CD4-positive, CD25-positive, alpha-beta regulatory T cell (primary cell): ENCODE data around the gene LCN12. TPM values are rescaled to one million over a fixed set of nuclear protein-coding genes. Genes with fewer than 3 reads are reported as not detected.

ENCODE experiments used
- ATAC-seq, 2 donors: fragments of 150-1000 bp; cut with Tn5 transposase; one replicate each; pipeline ENCODE4 v1.10.0; 2021; ENCODE audit warnings: low read depth in 2 of 2, moderate number of reproducible peaks in 2 of 2, moderate library complexity in 1 of 2
- DNase-seq, 3 donors: peaks; one replicate each; pipeline versions ENCODE4 v3.0.0 to v3.0.0-alpha.2; 2012 to 2022; ENCODE audit warnings: mixed read lengths in 1 of 3
- H3K27ac ChIP-seq: one replicate; pipeline ENCODE4 v1.7.0; 2013; ENCODE audit warnings: mild to moderate bottlenecking, low read length; ENCODE audit not compliant: insufficient read depth, poor library complexity, severe bottlenecking
- H3K27me3 ChIP-seq: one replicate; pipeline ENCODE4 v1.7.0; 2013; ENCODE audit warnings: low read length; ENCODE audit not compliant: control insufficient read depth, insufficient read depth
- H3K36me3 ChIP-seq: one replicate; pipeline ENCODE4 v1.7.0; 2013; ENCODE audit warnings: mild to moderate bottlenecking, low read length, moderate library complexity; ENCODE audit not compliant: control insufficient read depth, insufficient read depth
- H3K4me1 ChIP-seq: 2 replicates; pipeline ENCODE4 v1.7.0; 2013; ENCODE audit warnings: mild to moderate bottlenecking, low read length; ENCODE audit not compliant: insufficient read depth, control insufficient read depth, poor library complexity, severe bottlenecking
- H3K4me3 ChIP-seq: one replicate; pipeline ENCODE4 v1.7.0; 2013; ENCODE audit warnings: low read depth, mild to moderate bottlenecking, low read length, moderate library complexity
- H3K9me3 ChIP-seq, 2 experiments: 1 replicate in 1 of 2; 2 replicates in 1 of 2; pipeline ENCODE4 v1.7.0; 2013; ENCODE audit warnings: low read length in 2 of 2, mild to moderate bottlenecking in 1 of 2, moderate library complexity in 1 of 2; ENCODE audit not compliant: control insufficient read depth in 2 of 2
- H3K27ac Mint-ChIP-seq, 3 donors: one replicate each; pipeline ENCODE4 v1.8.0; 2020 to 2022; ENCODE audit warnings: mild to moderate bottlenecking in 3 of 3, mixed read lengths in 3 of 3, moderate library complexity in 2 of 3
- H3K27me3 Mint-ChIP-seq: one replicate; pipeline ENCODE4 v1.8.0; 2022; ENCODE audit warnings: mild to moderate bottlenecking, mixed read lengths
- H3K36me3 Mint-ChIP-seq: one replicate; pipeline ENCODE4 v1.8.0; 2020; ENCODE audit warnings: mixed read lengths
- H3K4me1 Mint-ChIP-seq, 4 donors: one replicate each; pipeline ENCODE4 v1.8.0; 2020 to 2022; ENCODE audit warnings: mixed read lengths in 4 of 4, mild to moderate bottlenecking in 1 of 4
- H3K4me3 Mint-ChIP-seq, 4 donors: one replicate each; pipeline ENCODE4 v1.8.0; 2020 to 2022; ENCODE audit warnings: mild to moderate bottlenecking in 4 of 4, mixed read lengths in 4 of 4, moderate library complexity in 3 of 4
- H3K9me3 Mint-ChIP-seq, 7 donors: one replicate each; pipeline ENCODE4 v1.8.0; 2020 to 2022; ENCODE audit warnings: mixed read lengths in 7 of 7, mild to moderate bottlenecking in 3 of 7, moderate library complexity in 2 of 7
- polyA plus RNA-seq, 4 donors: library from polyadenylated mRNA; unstranded; fragments of 300-500 nt; fragmentation: Illumina TruSeq; gene quantifications; one replicate each; pipeline ENCODE4 v1.2.3, GENCODE V29; 2021
- total RNA-seq: library from RNA; stranded (reverse); gene quantifications from one replicate; pipeline ENCODE4 v1.2.3, GENCODE V29; 2022

LCN12 gene
- total and polyA plus RNA-seq, 5 donors from 2014 or later: 1.4 TPM; not detected in 4

DNA sequence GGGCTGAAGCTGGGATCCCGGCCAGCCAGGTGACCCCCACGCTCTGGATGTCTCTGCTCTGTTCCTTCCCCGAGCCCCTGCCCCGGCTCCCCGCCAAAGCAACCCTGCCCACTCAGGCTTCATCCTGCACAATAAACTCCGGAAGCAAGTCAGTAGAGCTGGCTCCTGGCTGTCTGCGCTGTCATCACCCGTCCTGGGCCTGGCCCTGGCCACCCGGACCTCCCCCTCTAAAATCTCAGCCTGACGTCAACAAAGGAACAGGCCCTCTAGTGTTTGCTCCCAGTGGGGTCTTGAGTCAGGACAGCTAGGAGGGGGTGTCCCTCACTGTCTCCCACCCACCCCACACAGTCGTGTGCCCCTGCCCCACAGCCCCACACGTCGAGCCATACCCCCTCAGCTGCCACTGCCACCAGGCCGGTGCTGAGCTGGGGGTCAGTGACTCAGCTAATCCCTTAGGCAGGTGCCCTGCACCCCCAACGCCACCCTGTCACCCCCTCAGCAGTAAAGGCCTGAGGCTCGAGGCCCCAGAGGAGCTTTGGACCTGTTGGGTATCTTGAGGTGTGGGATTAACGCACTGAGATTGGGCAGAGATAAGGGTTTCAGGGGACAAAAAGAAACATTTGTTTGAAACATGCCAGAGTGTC lies 29.6 kb downstream of the LCN12 start:
- Histone ChIP-seq H3K36me3 (no peaks in the 10 kb centered on the region), H3K27me3 (peaks cover 7% of the 10 kb centered on the region), H3K9me3 (no peaks in the 10 kb centered on the region), H3K27ac (no peak overlapping the region), H3K4me3 (no peak overlapping the region), H3K4me1 (peaks cover 15% of the 10 kb centered on the region)
- peak overlapping the region in 1 of 4 donors; percentile 83 for H3K4me3 Mint-ChIP-seq
- H3K9me3 Mint-ChIP-seq: no peaks in the 10 kb centered on the region
- no peak overlapping the region for H3K27ac Mint-ChIP-seq
- H3K36me3 Mint-ChIP-seq: peaks cover 3% of the 10 kb centered on the region
- H3K27me3 Mint-ChIP-seq: peaks cover 31% of the 10 kb centered on the region
- no peak for ATAC-seq
- DNase-seq: no peak
- peaks cover 0 to 7% (median 3%) of the 10 kb centered on the region in 4 donors for H3K4me1 Mint-ChIP-seq

DNA sequence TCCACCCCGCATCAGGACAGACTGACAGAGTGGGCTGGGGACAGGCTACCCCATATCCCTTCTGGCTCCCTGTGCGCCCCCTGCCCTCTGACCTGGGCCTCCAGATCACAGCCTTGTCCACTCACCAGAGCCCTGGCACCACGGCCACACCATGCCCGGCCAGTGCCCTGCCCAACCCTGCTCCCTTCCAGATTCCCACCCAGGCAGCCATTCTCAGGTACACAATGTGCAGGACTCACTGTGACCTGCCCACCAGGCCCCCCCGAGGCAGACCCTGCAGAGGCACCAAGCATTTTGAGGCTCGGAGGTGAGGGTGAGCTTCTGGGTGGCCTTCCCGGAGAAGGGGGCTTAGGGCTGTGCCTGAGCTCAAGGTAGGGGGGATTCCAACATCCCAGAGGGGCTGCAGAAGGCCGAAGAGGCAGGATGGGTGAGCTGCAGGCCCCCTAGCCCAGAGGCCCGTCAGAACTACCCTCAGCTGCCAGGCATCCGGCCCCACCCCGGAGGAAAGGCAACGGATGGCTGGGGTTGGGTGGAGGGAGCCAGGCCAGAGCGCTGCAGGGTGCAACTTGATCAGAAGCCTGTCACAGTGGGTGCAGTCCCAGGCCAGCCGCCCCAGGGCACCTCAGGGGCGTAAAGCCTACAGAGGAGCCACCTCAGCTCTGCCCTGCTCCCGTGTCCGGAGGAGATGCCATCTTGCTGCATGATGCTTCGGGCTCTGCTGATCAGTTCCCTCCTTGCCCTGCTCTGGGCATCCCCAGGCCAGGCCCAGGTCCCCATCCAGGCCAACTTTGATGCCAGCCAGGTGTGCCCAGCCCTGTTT lies 30.4 kb downstream of the LCN12 start, which contains the start of gene LCNL1:
Gene LCNL1 (plus strand): TSS at position 762 of the 820 bp plus-strand sequence. CDS start 594 bp downstream, outside the sequence.
- H3K4me1 ChIP-seq: peaks cover 13% of the 10 kb centered on the region
- peaks cover 0 to 13% (median 3%) of the 10 kb centered on the region in 4 donors for H3K4me1 Mint-ChIP-seq
- peak within 1 kb of the TSS in 2 of 3 donors; percentile 12 to 42 for H3K27ac Mint-ChIP-seq
- no peaks in the 10 kb centered on the region for H3K36me3 ChIP-seq
- H3K27ac ChIP-seq: no peak within 1 kb of the TSS
- peaks cover 37% of the 10 kb centered on the region for H3K27me3 Mint-ChIP-seq
- no peak for DNase-seq
- H3K36me3 Mint-ChIP-seq: peaks cover 3% of the 10 kb centered on the region
- peak within 1 kb of the TSS in 2 of 4 donors; percentile 19 to 40 for H3K4me3 Mint-ChIP-seq
- no peaks in the 10 kb centered on the region for H3K9me3 Mint-ChIP-seq
- ATAC-seq: no peak
- no peak within 1 kb of the TSS for H3K4me3 ChIP-seq
- H3K9me3 ChIP-seq: no peaks in the 10 kb centered on the region
- peaks cover 7% of the 10 kb centered on the region for H3K27me3 ChIP-seq

DNA sequence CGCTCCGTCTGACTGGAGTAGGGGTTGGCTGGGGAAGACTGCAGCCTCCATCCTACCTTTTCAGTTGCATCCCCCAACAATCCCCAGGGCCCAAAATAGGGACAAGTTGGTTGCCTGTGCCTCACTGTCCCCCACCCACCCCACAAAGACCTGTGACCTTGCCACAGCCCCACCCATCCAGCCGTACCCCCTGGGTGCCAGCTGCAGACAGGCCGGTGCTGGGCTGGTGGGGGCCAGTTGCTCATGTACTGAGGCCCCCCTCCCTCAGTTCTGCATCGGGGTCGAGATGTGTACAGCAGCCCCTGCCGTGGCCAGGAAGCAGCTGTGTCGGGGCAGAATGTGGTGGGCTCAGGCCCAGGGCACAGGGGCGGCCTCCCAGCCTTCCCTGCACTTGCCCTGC lies 31.1 kb downstream of the LCN12 start:
- Mint-ChIP-seq H3K36me3 (peaks cover 3% of the 10 kb centered on the region), H3K27me3 (peaks cover 37% of the 10 kb centered on the region), H3K4me1 (peaks cover 0 to 18% (median 3%) of the 10 kb centered on the region in 4 donors), H3K27ac (no peak overlapping the region), H3K4me3 (no peak overlapping the region), H3K9me3 (peaks cover 0 to 2% (median 0%) of the 10 kb centered on the region in 7 donors)
- no peak overlapping the region for H3K4me3 ChIP-seq
- H3K4me1 ChIP-seq: peaks cover 8% of the 10 kb centered on the region
- no peaks in the 10 kb centered on the region for H3K9me3 ChIP-seq
- DNase-seq (no peak), ATAC-seq (no peak)
- no peaks in the 10 kb centered on the region for H3K36me3 ChIP-seq
- peaks cover 7% of the 10 kb centered on the region for H3K27me3 ChIP-seq
- no peak overlapping the region for H3K27ac ChIP-seq

DNA sequence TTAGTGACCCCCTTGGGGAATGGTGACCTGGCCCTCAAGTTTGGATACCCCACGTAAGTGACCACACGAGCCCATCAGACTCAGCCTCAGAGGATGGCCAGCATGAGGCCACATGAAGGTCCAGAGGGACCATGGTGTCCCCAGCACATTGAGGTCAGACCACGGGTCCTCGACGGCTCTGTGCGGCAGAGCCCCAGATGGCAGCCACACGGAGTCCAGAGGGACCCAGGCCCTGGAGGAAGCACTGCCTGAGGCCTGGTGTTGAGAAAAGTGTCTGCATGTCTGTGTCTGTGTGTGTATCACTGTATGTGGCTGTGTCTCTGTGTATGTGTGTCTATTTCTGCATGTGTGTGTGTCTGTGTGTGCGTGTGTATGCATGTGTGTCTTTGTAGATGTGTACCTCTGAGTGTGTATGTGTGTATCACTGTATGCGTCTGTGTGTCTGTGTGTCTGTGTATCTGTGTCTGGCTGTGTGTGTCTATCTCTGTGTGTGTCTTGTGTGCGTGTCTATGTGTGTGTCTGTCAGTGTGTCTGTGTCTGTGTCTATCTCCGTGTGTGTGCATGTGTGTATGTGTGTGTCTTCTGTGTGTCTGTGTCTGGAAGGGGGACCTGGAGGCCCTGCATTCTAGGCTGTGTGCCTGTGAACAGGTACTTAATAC lies 31.7 kb downstream of the LCN12 start:
- Histone ChIP-seq H3K36me3 (no peaks in the 10 kb centered on the region), H3K4me3 (no peak overlapping the region), H3K27ac (no peak overlapping the region), H3K4me1 (peaks cover 8% of the 10 kb centered on the region), H3K9me3 (no peaks in the 10 kb centered on the region), H3K27me3 (peaks cover 7% of the 10 kb centered on the region)
- H3K27ac Mint-ChIP-seq: peak overlapping the region in 2 of 3 donors; percentile 12 to 42
- DNase-seq: no peak
- H3K36me3 Mint-ChIP-seq: peaks cover 3% of the 10 kb centered on the region
- peaks cover 0 to 18% (median 3%) of the 10 kb centered on the region in 4 donors for H3K4me1 Mint-ChIP-seq
- ATAC-seq: no peak
- H3K27me3 Mint-ChIP-seq: peaks cover 40% of the 10 kb centered on the region
- H3K9me3 Mint-ChIP-seq: peaks cover 0 to 2% (median 0%) of the 10 kb centered on the region in 7 donors
- peak overlapping the region in 2 of 4 donors; percentile 19 to 40 for H3K4me3 Mint-ChIP-seq

DNA sequence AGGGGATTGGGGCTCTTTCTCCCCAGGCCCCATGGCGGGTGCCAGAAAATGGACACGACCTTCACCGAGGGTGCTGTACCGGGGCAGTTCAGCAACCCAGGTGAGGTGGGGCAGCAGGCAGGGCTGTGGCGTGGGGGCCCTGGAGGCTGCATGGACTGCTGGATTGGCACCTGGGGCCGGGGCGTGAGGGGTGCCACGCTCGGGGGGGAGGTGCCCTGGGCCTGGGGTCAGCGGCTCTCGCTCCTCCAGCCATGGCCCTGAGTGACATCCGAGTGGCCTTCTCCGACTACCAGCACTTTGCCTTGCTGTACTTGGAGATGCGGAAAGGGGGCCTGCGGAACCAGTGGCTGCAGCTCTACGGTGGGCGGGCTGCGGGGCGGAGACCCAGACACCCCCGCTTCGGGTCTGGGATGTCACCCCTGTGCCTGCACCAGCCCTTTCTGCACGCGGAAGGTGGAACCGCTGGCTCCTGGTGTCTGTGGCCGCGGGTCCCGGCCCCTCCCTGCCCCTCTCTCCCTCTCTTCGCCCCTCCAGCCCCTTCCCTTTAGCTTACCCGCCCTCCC lies 32.5 kb downstream of the LCN12 start:
- no peak overlapping the region for H3K27ac Mint-ChIP-seq
- no peak overlapping the region for H3K4me3 ChIP-seq
- DNase-seq: no peak
- H3K4me3 Mint-ChIP-seq: no peak overlapping the region
- peaks cover 7% of the 10 kb centered on the region for H3K27me3 ChIP-seq
- H3K4me1 ChIP-seq: peaks cover 8% of the 10 kb centered on the region
- no peaks in the 10 kb centered on the region for H3K36me3 ChIP-seq
- peaks cover 3% of the 10 kb centered on the region for H3K36me3 Mint-ChIP-seq
- H3K27me3 Mint-ChIP-seq: peaks cover 47% of the 10 kb centered on the region
- H3K4me1 Mint-ChIP-seq: peaks cover 0 to 18% (median 3%) of the 10 kb centered on the region in 4 donors
- ATAC-seq: peak in 1 of 2 donors; percentile 5
- H3K9me3 Mint-ChIP-seq: peaks cover 0 to 2% (median 0%) of the 10 kb centered on the region in 7 donors
- H3K27ac ChIP-seq: no peak overlapping the region
- H3K9me3 ChIP-seq: no peaks in the 10 kb centered on the region

DNA sequence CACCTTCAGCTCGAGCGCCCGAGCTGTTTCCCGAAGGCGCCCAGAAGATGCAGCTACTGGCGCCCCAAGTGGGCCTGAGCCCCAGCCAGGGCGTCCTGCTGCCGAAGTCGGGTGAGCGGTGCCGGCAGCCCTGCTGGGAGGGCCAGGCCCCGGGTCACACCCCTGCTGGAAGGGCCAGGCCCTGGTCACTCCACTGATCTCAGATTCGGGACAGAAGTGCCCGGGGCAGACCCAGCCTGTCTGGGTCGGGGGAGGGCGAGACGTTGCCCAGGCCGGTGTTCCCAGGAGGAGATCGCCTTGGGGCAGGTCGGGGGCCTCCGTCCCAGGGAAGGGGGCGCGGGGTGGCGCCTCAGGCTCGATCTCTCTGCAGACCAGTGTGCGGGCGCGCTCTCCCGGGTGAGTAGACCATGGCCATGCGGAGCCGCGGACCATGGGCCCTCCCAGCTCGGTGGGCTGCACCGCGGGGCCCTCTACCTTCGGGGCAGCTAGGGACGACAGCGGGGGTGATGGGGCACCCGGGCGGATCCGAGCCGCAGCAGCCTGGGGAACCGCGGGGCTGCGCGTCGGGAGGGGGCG lies 33.0 kb downstream of the LCN12 start:
- peaks cover 0 to 4% (median 0%) of the 10 kb centered on the region in 7 donors for H3K9me3 Mint-ChIP-seq
- no peak overlapping the region for H3K4me3 ChIP-seq
- no peak overlapping the region for H3K27ac Mint-ChIP-seq
- peaks cover 0 to 18% (median 3%) of the 10 kb centered on the region in 4 donors for H3K4me1 Mint-ChIP-seq
- H3K36me3 ChIP-seq: no peaks in the 10 kb centered on the region
- peaks cover 3% of the 10 kb centered on the region for H3K36me3 Mint-ChIP-seq
- H3K4me3 Mint-ChIP-seq: no peak overlapping the region
- H3K4me1 ChIP-seq: peaks cover 8% of the 10 kb centered on the region
- H3K9me3 ChIP-seq: no peaks in the 10 kb centered on the region
- H3K27me3 ChIP-seq: peaks cover 7% of the 10 kb centered on the region
- H3K27ac ChIP-seq: no peak overlapping the region
- ATAC-seq (no peak), DNase-seq (no peak)
- H3K27me3 Mint-ChIP-seq: peaks cover 49% of the 10 kb centered on the region

DNA sequence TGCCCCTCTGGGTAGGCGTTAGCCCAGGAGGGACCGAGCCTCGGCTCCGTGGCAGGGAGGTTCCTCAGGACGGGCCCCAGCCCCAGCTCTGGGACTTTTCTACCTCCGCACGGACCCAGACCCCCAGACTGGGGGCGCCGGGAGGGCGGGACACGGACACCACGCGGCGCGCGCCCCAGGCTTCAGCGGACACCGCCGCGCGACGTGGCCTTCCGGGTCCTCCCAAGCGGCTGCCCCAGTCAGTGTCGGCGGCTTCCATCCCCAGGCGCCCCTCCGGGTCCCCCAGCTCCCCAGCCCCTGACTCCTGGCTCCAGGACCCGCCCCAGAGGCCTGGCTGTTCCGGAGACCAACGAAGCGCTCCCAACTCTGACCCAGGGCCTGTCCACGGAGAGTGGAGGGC lies 33.8 kb downstream of the LCN12 start:
- Histone ChIP-seq H3K4me3 (no peak overlapping the region), H3K9me3 (no peaks in the 10 kb centered on the region), H3K4me1 (peaks cover 8% of the 10 kb centered on the region), H3K27me3 (peaks cover 7% of the 10 kb centered on the region), H3K36me3 (no peaks in the 10 kb centered on the region), H3K27ac (no peak overlapping the region)
- no peak for ATAC-seq
- no peak for DNase-seq
- H3K27ac Mint-ChIP-seq: no peak overlapping the region
- peaks cover 44% of the 10 kb centered on the region for H3K27me3 Mint-ChIP-seq
- peaks cover 0 to 4% (median 0%) of the 10 kb centered on the region in 7 donors for H3K9me3 Mint-ChIP-seq
- peaks cover 0 to 22% (median 3%) of the 10 kb centered on the region in 4 donors for H3K4me1 Mint-ChIP-seq
- no peak overlapping the region for H3K4me3 Mint-ChIP-seq
- H3K36me3 Mint-ChIP-seq: peaks cover 3% of the 10 kb centered on the region
